Memory B cell (primary cell): Measurements from ENCODE around the gene MTUS2.

Experiments used
- ATAC-seq: fragments of 150-1000 bp; cut with Tn5 transposase; 2 replicates; pipeline ENCODE4 v1.10.0; 2021; ENCODE audit warnings: low read depth, mild to moderate bottlenecking, moderate library complexity
- DNase-seq, 2 donors: peaks; one replicate each; pipeline ENCODE4 v3.0.0; 2022; ENCODE audit warnings: low spot score in 2 of 2
- H3K27ac Mint-ChIP-seq: one replicate; pipeline ENCODE4 v1.8.0; 2022; ENCODE audit warnings: mild to moderate bottlenecking, moderate library complexity, mixed read lengths
- H3K27me3 Mint-ChIP-seq: one replicate; pipeline ENCODE4 v1.8.0; 2022; ENCODE audit warnings: mixed read lengths
- H3K36me3 Mint-ChIP-seq: one replicate; pipeline ENCODE4 v1.8.0; 2022; ENCODE audit warnings: mild to moderate bottlenecking, mixed read lengths
- H3K4me1 Mint-ChIP-seq: one replicate; pipeline ENCODE4 v1.8.0; 2022; ENCODE audit warnings: mixed read lengths
- H3K4me3 Mint-ChIP-seq: one replicate; pipeline ENCODE4 v1.8.0; 2022; ENCODE audit warnings: mild to moderate bottlenecking, moderate library complexity, mixed read lengths
- H3K9me3 Mint-ChIP-seq: one replicate; pipeline ENCODE4 v1.8.0; 2022; ENCODE audit warnings: mixed read lengths

The MTUS2 gene

DNA sequence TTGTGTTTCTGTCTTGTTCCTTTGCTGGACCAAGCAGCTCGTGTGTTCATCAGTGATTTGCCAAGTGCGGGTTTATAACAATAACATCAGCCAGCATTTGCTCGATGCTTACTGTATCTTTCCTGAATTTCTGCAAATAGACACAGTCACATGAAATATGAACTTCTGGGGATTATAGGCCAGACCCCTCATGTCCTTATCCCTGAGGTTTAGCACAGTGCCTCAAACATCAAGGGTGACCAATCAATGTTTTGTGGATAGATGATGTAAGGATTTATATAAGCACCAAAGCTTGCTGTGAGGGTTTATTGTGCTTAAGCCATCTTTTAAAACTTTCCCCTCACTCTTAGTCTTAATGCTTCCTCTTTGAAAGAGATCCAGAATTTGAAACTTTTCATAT lies 451.5 kb downstream of the MTUS2 start:
- H3K27ac Mint-ChIP-seq: no peak overlapping the region
- ATAC-seq (no peak), DNase-seq (no peak)
- no peaks in the 10 kb centered on the region for H3K4me1 Mint-ChIP-seq
- H3K4me3 Mint-ChIP-seq: no peak overlapping the region
- H3K36me3 Mint-ChIP-seq: no peaks in the 10 kb centered on the region
- peaks cover 11% of the 10 kb centered on the region for H3K27me3 Mint-ChIP-seq
- peaks cover 4% of the 10 kb centered on the region for H3K9me3 Mint-ChIP-seq

DNA sequence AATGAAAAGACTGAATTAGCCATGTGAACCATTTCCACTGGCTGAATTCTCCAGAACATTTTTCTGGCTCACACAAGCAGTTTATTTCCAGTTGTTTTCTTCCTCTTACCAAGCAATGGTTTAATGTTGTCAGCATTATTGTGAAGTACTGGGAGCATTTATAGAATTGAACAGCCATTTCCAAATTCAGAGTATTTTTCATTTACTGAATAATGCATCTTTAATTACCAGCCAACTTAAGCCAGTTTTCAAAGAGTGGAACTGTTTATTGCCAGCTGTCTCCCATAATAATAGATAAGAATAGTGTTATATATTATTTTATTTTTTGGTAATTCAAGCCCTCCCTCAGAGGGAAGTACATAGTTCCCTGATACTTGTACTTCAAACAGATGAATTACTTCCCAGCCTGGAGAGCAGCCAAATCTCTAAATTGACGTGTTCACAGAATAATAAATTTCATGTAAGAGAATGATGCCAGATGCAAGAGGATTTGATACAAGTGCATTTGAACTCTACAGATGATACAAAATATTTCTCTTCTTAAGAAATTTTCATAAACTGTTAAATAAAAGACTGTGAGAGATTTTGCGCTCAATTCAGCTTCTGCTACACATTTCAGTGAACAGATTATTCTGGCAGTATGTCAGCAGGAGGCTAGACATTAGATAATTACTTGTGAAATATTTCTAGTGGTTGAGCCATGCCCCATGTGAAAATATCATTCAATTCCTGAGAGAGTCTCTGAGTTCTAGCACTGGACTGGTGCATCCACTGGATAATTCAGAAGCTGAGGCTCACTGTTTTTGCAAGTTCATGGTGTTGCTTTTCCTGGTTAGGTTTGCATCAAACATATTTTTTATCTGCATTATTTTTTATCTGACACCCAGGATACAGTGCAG lies 459.5 kb downstream of the MTUS2 start:
- Mint-ChIP-seq H3K36me3 (no peaks in the 10 kb centered on the region), H3K27me3 (peaks cover 1% of the 10 kb centered on the region), H3K27ac (no peak overlapping the region), H3K9me3 (peaks cover 4% of the 10 kb centered on the region), H3K4me1 (no peaks in the 10 kb centered on the region), H3K4me3 (no peak overlapping the region)
- ATAC-seq (no peak), DNase-seq (no peak)

DNA sequence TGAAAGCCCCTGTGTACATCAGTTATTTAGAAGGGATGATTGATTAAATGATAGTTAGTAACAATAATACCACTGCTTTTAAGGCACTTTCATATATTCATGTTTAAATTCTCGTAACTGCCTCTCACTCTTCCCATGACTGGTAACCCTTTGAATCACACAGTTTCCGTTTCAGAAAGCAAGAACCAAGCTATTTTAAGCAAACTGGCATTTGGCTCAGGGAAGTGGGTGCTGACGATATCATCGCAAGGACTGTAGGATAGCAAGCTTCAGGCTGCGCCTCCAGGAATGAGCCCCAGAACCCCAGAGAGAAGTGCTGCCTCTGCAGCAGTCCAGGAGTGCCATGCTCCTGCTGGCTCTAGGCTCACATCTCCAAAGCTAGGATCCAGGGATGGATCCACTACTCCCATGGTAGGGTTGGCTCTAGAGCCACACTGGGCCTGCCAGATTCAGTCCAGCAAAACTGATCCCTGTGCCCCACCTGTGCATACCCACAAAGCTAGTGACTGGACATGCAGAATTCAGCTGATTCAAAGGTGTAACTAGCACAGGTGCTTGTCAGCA lies 461.9 kb downstream of the MTUS2 start:
- Mint-ChIP-seq H3K36me3 (no peaks in the 10 kb centered on the region), H3K27me3 (peaks cover 2% of the 10 kb centered on the region), H3K4me3 (no peak overlapping the region), H3K4me1 (no peaks in the 10 kb centered on the region), H3K27ac (no peak overlapping the region), H3K9me3 (no peaks in the 10 kb centered on the region)
- ATAC-seq (no peak), DNase-seq (no peak)

DNA sequence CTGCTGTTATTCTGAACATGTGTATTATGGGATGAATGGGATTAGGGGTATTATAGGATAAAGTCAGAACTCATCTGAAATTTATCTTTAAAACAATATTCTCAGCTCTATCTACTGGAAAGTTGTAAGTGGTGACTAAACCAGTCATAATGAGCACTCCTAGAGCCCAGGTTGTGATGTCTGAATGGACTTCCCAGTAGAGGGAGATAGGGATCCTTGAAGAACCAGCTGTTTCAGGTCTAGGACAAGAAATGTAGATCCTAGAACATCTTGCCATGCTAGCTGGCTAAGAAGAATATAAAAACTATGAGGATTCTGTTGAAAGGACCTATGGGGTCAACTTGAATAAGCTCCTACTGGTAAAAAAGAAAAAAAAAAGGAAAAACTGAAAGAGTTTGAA lies 464.6 kb downstream of the MTUS2 start:
- peaks cover 2% of the 10 kb centered on the region for H3K27me3 Mint-ChIP-seq

DNA sequence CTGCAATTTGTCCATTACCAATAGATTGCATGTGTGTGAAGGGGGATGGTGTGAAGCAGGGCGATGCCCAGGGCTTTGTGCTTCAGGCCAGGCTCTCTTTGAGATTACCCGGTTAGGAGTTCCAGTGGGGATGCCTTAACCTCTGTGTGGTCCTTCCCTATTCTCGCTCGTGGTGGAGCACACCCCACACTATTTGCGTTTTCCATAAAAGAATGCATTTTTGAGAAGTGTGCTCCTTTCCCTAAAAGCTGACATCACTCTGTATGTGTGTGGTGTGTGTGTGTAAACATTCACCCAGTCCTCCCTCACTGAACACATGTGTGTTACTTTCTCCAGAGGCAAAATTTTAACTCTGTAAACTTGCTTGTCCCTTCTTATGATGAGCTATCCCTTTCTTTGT lies 467.1 kb downstream of the MTUS2 start:
- H3K4me3 Mint-ChIP-seq: no peak overlapping the region
- ATAC-seq: no peak
- H3K27me3 Mint-ChIP-seq: peaks cover 5% of the 10 kb centered on the region
- no peaks in the 10 kb centered on the region for H3K9me3 Mint-ChIP-seq
- DNase-seq: no peak
- no peak overlapping the region for H3K27ac Mint-ChIP-seq
- no peaks in the 10 kb centered on the region for H3K36me3 Mint-ChIP-seq
- no peaks in the 10 kb centered on the region for H3K4me1 Mint-ChIP-seq

More for the DNA sequence above, 464.6 kb downstream of the MTUS2 start:
- Mint-ChIP-seq H3K4me1 (no peaks in the 10 kb centered on the region), H3K9me3 (no peaks in the 10 kb centered on the region), H3K4me3 (no peak overlapping the region), H3K27ac (no peak overlapping the region), H3K36me3 (no peaks in the 10 kb centered on the region)
- DNase-seq (no peak), ATAC-seq (no peak)

DNA sequence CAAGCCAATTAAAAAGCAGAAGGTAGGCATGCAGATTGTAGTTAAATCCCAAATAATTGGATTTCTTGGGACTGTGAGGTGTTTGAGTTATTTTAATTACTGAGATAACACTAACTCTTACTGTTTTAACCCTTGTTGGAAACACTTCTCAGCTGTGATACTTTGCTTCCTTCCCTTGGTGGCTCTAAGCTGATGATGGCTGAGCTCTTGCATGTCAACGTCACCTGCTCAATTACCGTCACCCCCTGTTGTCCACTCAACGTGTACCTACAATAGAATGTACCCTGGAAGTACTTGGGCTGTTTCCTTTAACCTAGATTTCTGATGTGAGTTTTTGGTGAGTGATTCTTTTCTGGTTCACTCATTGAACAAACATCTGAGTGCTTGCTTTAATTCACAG lies 471.9 kb downstream of the MTUS2 start:
- H3K27ac Mint-ChIP-seq: no peak overlapping the region
- DNase-seq (no peak), ATAC-seq (no peak)
- no peaks in the 10 kb centered on the region for H3K4me1 Mint-ChIP-seq
- peaks cover 3% of the 10 kb centered on the region for H3K27me3 Mint-ChIP-seq
- H3K36me3 Mint-ChIP-seq: no peaks in the 10 kb centered on the region
- H3K9me3 Mint-ChIP-seq: peaks cover 3% of the 10 kb centered on the region
- H3K4me3 Mint-ChIP-seq: no peak overlapping the region

DNA sequence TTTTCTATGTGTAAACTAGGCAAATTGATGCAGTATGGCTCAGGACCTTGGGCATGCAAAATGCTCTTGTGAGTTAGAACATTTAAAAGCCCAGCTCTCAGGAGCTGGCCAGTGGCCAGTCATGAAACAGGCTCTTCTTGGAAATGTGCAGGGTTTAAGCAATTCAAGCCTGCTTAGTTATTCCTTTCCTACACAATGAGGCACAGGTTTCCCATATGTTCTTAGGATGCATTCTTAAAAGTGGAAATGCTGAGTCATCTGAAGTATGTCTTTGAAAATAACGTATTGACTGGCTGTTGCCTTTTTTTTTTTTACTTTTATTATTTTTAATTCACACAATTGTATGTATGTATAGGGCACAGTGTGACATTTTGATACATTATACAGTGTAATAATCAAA lies 474.7 kb downstream of the MTUS2 start:
- Mint-ChIP-seq H3K27ac (no peak overlapping the region), H3K4me3 (no peak overlapping the region), H3K4me1 (no peaks in the 10 kb centered on the region), H3K27me3 (peaks cover 7% of the 10 kb centered on the region), H3K36me3 (no peaks in the 10 kb centered on the region), H3K9me3 (peaks cover 3% of the 10 kb centered on the region)
- ATAC-seq: no peak
- no peak for DNase-seq

DNA sequence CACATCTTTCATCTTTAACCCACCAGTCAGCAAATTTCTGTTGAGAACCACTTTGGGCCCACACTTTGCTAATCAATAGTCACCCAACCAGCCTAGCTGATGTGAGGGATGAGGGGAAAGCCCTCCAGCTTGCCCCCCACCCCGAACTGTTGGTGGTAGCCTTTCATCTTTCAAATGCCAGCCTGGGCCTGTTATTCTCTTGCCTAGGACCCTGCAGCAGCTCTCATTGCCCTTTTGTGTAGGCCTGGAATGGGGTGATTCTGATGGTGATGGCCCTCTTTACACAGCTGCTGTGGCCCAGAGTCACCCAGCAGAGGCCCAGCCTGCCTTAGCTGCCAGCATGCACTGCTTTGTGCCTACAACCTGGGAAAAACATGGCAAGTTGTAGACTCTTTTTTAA lies 480.9 kb downstream of the MTUS2 start:
- Mint-ChIP-seq H3K4me1 (no peaks in the 10 kb centered on the region), H3K36me3 (peaks cover 4% of the 10 kb centered on the region), H3K9me3 (peaks cover 18% of the 10 kb centered on the region), H3K27me3 (peaks cover 4% of the 10 kb centered on the region), H3K4me3 (no peak overlapping the region), H3K27ac (no peak overlapping the region)
- ATAC-seq (no peak), DNase-seq (no peak)

DNA sequence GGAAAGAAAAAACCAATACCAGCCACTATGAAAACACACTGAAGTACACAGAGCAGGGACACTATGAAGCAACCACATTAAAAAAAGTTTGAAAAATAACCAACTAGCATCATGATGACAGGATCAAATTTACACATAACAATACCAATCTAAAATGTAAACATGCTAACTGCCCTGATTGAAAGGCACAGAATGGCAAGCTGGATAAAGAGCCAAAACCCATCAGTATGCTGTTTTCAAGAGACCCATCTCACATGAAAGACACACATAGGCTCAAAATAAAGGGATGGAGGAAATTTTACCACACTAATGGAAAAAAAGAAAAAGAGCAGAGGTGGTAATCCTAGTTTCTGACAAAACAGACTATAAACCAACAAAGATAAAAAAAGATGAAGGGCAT lies 484.0 kb downstream of the MTUS2 start:
- peaks cover 21% of the 10 kb centered on the region for H3K9me3 Mint-ChIP-seq
- peaks cover 4% of the 10 kb centered on the region for H3K36me3 Mint-ChIP-seq
- H3K27me3 Mint-ChIP-seq: peaks cover 5% of the 10 kb centered on the region
- ATAC-seq (no peak), DNase-seq (no peak)
- H3K4me1 Mint-ChIP-seq: no peaks in the 10 kb centered on the region
- H3K4me3 Mint-ChIP-seq: no peak overlapping the region
- H3K27ac Mint-ChIP-seq: no peak overlapping the region

DNA sequence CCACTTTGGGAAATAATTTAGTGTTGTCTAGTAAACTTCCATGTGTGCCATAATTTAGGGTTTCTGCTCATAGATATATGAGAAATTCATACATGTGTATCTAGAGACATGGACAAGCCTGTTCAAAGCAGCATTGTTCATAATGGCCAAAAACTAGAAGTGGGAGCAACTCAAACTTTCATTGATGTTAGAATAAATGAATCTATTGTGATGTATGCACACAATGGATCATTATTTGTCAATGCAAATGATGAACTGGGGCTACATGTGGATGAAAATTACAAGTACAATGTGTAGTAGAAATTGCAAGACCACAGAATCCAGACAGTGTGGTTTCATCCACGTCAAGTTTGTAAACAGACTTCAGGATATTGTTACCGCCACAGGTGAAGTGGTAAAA lies 490.7 kb downstream of the MTUS2 start:
- Mint-ChIP-seq H3K4me3 (no peak overlapping the region), H3K9me3 (peaks cover 2% of the 10 kb centered on the region), H3K27ac (no peak overlapping the region), H3K4me1 (no peaks in the 10 kb centered on the region), H3K36me3 (no peaks in the 10 kb centered on the region), H3K27me3 (peaks cover 2% of the 10 kb centered on the region)
- no peak for DNase-seq
- ATAC-seq: no peak

DNA sequence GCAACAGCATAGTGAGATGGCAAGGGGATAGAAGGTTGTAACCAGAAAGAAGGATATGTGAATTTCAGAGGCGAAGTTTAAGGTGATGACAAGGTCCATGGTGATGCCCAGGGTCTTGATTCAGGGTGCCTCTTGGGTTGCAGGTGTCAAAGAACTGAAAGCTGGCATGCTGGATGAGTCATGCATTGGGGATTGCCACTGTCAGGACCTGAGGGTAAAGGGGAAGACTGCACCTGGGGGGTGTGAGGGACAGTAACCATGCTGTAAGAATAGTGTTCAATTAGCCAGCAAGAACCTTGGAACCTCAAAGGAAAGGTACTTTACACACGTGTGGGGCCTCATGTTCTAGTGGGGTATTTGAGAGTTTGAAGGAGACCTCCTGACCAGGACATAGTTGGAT lies 495.7 kb downstream of the MTUS2 start:
- Mint-ChIP-seq H3K27ac (no peak overlapping the region), H3K4me3 (no peak overlapping the region), H3K9me3 (no peaks in the 10 kb centered on the region), H3K4me1 (no peaks in the 10 kb centered on the region), H3K36me3 (no peaks in the 10 kb centered on the region), H3K27me3 (peaks cover 5% of the 10 kb centered on the region)
- DNase-seq: no peak
- no peak for ATAC-seq

DNA sequence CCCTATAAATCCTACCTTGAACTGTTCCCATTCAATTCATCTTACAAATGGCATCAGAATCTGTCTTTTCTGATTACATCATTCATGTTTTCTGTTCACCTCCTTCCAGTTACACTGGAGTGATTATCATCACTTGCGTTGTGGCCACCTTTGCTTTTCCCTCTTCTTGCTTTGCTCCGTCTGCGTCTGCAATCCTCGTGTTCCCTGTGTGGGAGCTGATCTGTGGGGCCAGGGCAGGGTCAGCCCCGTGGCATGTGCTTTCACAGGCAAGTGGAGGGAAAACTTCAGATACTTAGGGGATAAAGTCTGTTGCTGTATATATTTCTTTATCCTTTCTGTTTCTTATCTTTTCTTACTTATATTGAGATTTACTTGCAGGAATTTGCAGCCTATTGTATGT lies 497.7 kb downstream of the MTUS2 start:
- Mint-ChIP-seq H3K36me3 (no peaks in the 10 kb centered on the region), H3K9me3 (peaks cover 2% of the 10 kb centered on the region), H3K27ac (no peak overlapping the region), H3K27me3 (peaks cover 10% of the 10 kb centered on the region), H3K4me1 (no peaks in the 10 kb centered on the region), H3K4me3 (no peak overlapping the region)
- no peak for DNase-seq
- ATAC-seq: no peak

DNA sequence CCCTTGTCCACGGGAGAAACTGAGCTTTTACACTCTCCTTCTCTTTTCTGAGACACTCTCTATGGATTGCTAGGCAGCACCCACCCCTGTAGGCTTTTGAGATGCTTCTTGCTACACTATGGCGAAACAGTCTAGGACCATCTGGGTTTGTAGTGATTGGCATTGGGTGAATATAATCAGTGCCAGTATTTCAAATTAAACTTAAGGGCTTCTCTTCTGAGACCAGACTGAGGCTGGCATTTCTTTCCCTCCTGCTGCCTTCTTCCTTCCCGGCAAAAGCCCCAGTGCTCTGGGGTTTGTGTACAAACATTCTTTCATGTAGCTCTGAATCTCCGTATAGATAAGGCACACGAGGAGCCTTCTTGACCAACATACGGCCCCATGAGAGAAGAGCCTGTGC lies 498.6 kb downstream of the MTUS2 start:
- DNase-seq (no peak), ATAC-seq (no peak)
- H3K36me3 Mint-ChIP-seq: no peaks in the 10 kb centered on the region
- no peaks in the 10 kb centered on the region for H3K4me1 Mint-ChIP-seq
- H3K27ac Mint-ChIP-seq: no peak overlapping the region
- peaks cover 2% of the 10 kb centered on the region for H3K9me3 Mint-ChIP-seq
- peaks cover 10% of the 10 kb centered on the region for H3K27me3 Mint-ChIP-seq
- H3K4me3 Mint-ChIP-seq: no peak overlapping the region

DNA sequence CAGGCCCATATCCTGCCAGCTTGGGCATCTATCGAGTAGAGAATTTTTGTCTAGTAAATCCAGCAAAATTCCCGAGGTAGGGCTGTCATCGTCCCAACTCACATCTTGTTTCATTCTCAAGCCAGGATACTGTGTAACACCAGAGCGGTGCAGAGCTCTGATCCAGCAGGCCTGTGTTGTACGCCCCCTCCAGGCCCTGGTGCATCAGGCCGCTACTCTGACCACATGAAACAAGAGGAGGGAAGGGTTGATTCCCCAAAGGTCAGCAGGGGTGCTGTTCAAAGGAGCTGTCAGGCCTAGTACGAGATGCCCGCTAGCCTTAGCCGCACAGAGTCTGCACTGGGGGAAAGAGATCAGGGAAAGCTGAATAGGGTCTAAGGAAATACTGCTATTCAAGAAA lies 499.3 kb downstream of the MTUS2 start:
- Mint-ChIP-seq H3K27ac (no peak overlapping the region), H3K4me3 (no peak overlapping the region), H3K27me3 (peaks cover 10% of the 10 kb centered on the region), H3K36me3 (no peaks in the 10 kb centered on the region), H3K4me1 (no peaks in the 10 kb centered on the region), H3K9me3 (peaks cover 2% of the 10 kb centered on the region)
- no peak for ATAC-seq
- no peak for DNase-seq

DNA sequence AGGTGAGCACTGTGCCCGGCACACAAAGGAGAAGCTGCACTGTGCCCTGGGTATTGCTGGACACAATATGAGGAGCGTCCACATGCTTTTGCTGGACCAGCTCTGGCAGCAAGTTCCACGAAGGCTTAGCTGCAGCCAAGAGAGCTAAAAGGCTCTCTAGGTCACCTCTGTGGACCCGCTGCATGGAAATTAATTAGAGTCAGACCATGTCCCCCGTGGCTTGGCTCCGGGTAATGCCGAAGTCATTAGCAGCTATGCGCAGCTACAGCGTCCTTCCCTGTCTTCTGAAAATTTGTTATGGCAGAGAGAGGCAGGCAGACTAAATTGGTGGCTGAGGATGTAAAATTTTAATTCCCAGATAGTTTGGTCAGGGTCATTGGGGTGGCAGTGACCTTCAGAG lies 503.8 kb downstream of the MTUS2 start:
- Mint-ChIP-seq H3K9me3 (peaks cover 3% of the 10 kb centered on the region), H3K4me1 (no peaks in the 10 kb centered on the region), H3K4me3 (no peak overlapping the region), H3K27me3 (peaks cover 10% of the 10 kb centered on the region), H3K27ac (no peak overlapping the region), H3K36me3 (no peaks in the 10 kb centered on the region)
- no peak for ATAC-seq
- DNase-seq: no peak
